H1 (cell line): Measurements from ENCODE around the gene FLVCR1. TPM values are rescaled to one million over a fixed set of nuclear protein-coding genes. Genes with fewer than 3 reads are reported as not detected.

Experiments used
- POLR2A ChIP-seq, 2 experiments: IDR thresholded peaks; 1 replicate in 1 of 2; 2 replicates in 1 of 2; pipeline ENCODE4 v1.6.1; 2011; ENCODE audit warnings: low read depth in 2 of 2, low read length in 2 of 2, mild to moderate bottlenecking in 2 of 2; ENCODE audit errors: control extremely low read depth in 1 of 2
- SP4 ChIP-seq: IDR thresholded peaks from 2 replicates; pipeline ENCODE4 v1.6.1; 2012; ENCODE audit warnings: low read length, inconsistent platforms
- polyA plus RNA-seq, 7 experiments: library from polyadenylated mRNA; depleted of rRNA in 3 of 7; stranded (reverse) in 5 of 7; unstranded in 2 of 7; fragments of >200 nt in 5 of 7; fragments of 200-250 nt in 2 of 7; gene quantifications; 1 replicate in 5 of 7; 2 replicates in 1 of 7; 4 replicates in 1 of 7; pipeline versions ENCODE4 v1.2.1 to v1.2.3, GENCODE V29; 2011 to 2013; ENCODE audit warnings: missing spikeins in 2 of 7, mixed read lengths in 2 of 7
- total RNA-seq: library from RNA; stranded (reverse); fragmentation: NEBNext Ultra II Directional; extraction: Animal tissue kit (Norgen Biotek cat#: 25700); gene quantifications from 2 replicates; pipeline ENCODE4 v1.2.1, GENCODE V29; 2021
- TF ChIP-seq, protein P1 (sequence below): fragments of 300-600 bp; sonication (generic); IDR thresholded peaks from 2 replicates; pipeline ENCODE4 v1.7.1; 2012; ENCODE audit warnings: low read length, moderate library complexity, mild to moderate bottlenecking, inconsistent platforms; ENCODE audit not compliant: insufficient replicate concordance

Gene FLVCR1
- total and polyA plus RNA-seq, 2 of the 8 experiments (the other 6 are each of a cell fraction or from before 2014, with no cell fraction given) = 31.8 to 75.7 TPM

DNA sequence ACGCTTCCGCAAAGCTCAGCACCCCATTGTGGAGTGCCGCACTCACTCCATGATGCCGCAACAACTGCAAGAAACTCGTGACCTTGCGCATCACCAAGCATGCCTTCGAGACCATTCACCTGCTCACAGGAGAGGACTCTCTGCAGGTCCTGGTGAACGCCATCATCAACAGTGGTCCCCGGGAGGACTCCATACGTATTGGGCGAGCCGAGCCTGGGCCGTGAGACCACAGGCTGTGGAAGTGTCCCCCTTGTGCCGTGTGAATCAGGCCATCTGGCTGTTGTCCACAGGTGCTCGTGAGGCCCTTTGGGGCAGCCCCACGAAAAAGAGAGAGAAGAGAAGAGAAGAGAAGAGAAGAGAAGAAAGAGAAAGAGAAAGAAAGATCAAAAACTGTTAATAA, 33.9 kb upstream of the FLVCR1 start (continued):
- TF ChIP-seq, protein P1, sequence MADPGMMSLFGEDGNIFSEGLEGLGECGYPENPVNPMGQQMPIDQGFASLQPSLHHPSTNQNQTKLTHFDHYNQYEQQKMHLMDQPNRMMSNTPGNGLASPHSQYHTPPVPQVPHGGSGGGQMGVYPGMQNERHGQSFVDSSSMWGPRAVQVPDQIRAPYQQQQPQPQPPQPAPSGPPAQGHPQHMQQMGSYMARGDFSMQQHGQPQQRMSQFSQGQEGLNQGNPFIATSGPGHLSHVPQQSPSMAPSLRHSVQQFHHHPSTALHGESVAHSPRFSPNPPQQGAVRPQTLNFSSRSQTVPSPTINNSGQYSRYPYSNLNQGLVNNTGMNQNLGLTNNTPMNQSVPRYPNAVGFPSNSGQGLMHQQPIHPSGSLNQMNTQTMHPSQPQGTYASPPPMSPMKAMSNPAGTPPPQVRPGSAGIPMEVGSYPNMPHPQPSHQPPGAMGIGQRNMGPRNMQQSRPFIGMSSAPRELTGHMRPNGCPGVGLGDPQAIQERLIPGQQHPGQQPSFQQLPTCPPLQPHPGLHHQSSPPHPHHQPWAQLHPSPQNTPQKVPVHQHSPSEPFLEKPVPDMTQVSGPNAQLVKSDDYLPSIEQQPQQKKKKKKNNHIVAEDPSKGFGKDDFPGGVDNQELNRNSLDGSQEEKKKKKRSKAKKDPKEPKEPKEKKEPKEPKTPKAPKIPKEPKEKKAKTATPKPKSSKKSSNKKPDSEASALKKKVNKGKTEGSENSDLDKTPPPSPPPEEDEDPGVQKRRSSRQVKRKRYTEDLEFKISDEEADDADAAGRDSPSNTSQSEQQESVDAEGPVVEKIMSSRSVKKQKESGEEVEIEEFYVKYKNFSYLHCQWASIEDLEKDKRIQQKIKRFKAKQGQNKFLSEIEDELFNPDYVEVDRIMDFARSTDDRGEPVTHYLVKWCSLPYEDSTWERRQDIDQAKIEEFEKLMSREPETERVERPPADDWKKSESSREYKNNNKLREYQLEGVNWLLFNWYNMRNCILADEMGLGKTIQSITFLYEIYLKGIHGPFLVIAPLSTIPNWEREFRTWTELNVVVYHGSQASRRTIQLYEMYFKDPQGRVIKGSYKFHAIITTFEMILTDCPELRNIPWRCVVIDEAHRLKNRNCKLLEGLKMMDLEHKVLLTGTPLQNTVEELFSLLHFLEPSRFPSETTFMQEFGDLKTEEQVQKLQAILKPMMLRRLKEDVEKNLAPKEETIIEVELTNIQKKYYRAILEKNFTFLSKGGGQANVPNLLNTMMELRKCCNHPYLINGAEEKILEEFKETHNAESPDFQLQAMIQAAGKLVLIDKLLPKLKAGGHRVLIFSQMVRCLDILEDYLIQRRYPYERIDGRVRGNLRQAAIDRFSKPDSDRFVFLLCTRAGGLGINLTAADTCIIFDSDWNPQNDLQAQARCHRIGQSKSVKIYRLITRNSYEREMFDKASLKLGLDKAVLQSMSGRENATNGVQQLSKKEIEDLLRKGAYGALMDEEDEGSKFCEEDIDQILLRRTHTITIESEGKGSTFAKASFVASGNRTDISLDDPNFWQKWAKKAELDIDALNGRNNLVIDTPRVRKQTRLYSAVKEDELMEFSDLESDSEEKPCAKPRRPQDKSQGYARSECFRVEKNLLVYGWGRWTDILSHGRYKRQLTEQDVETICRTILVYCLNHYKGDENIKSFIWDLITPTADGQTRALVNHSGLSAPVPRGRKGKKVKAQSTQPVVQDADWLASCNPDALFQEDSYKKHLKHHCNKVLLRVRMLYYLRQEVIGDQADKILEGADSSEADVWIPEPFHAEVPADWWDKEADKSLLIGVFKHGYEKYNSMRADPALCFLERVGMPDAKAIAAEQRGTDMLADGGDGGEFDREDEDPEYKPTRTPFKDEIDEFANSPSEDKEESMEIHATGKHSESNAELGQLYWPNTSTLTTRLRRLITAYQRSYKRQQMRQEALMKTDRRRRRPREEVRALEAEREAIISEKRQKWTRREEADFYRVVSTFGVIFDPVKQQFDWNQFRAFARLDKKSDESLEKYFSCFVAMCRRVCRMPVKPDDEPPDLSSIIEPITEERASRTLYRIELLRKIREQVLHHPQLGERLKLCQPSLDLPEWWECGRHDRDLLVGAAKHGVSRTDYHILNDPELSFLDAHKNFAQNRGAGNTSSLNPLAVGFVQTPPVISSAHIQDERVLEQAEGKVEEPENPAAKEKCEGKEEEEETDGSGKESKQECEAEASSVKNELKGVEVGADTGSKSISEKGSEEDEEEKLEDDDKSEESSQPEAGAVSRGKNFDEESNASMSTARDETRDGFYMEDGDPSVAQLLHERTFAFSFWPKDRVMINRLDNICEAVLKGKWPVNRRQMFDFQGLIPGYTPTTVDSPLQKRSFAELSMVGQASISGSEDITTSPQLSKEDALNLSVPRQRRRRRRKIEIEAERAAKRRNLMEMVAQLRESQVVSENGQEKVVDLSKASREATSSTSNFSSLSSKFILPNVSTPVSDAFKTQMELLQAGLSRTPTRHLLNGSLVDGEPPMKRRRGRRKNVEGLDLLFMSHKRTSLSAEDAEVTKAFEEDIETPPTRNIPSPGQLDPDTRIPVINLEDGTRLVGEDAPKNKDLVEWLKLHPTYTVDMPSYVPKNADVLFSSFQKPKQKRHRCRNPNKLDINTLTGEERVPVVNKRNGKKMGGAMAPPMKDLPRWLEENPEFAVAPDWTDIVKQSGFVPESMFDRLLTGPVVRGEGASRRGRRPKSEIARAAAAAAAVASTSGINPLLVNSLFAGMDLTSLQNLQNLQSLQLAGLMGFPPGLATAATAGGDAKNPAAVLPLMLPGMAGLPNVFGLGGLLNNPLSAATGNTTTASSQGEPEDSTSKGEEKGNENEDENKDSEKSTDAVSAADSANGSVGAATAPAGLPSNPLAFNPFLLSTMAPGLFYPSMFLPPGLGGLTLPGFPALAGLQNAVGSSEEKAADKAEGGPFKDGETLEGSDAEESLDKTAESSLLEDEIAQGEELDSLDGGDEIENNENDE = no peak
- no peak for TF ChIP-seq SP4
- TF ChIP-seq POLR2A (IDR thresholded peaks at IDR 0.05; ENCODE audit: control extremely low read depth in 1 of 2, low read depth in 2 of 2, low read length in 2 of 2) = no peak
